ENCODE measurements around the gene TBC1D14. TPM values are rescaled to one million over a fixed set of nuclear protein-coding genes. Genes with fewer than 3 reads are reported as not detected.

Gene TBC1D14
- total RNA-seq, 2 donors from 2014 or later, result 42.3 to 43.5 TPM

DNA sequence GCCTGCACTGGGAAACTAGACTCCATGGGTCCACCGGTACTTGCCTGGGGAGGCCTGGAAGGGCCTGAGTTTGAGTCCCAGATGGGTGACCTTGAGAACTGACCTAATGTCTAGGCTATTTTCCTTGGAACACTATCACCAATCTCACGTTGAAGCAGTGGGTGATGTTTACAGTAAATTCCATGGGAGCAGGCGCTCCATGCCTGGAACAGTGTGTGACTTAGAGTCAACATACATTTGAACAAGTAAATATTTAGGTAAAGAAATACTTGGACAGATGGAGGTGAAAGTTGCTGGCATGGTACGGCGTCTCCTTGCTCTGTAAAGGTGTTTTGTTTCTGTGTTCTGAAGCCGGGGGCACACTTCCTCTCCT is 47.5 kb downstream of the TBC1D14 start:
- TF ChIP-seq, protein P1, sequence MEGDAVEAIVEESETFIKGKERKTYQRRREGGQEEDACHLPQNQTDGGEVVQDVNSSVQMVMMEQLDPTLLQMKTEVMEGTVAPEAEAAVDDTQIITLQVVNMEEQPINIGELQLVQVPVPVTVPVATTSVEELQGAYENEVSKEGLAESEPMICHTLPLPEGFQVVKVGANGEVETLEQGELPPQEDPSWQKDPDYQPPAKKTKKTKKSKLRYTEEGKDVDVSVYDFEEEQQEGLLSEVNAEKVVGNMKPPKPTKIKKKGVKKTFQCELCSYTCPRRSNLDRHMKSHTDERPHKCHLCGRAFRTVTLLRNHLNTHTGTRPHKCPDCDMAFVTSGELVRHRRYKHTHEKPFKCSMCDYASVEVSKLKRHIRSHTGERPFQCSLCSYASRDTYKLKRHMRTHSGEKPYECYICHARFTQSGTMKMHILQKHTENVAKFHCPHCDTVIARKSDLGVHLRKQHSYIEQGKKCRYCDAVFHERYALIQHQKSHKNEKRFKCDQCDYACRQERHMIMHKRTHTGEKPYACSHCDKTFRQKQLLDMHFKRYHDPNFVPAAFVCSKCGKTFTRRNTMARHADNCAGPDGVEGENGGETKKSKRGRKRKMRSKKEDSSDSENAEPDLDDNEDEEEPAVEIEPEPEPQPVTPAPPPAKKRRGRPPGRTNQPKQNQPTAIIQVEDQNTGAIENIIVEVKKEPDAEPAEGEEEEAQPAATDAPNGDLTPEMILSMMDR (conservative IDR thresholded peaks at IDR 0.05), result no peak
- H3K4me1 Mint-ChIP-seq, result peaks cover 23% of the 10 kb centered on the region

DNA sequence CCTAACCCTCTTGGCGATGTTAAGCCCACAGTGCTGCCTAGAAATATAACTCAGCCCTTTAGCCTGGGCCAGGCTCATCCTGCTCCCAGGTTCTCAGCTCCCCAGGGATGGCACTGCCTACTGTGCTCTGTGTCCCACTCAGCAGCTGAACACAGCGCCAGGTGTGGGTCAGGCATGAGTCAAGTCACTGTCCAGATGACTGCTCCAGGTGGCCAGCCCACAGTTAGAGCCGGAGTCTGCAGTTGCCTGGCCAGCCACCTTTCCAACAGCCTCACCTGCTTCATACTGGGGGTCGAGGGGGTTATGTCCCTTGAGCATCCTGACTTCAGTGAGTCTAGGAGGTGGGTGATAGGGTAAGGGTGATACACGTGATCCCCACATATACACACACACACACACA is 48.4 kb downstream of the TBC1D14 start:
- H3K27me3 ChIP-seq (ENCODE audit: control insufficient read depth, insufficient read depth, low read length, poor library complexity, severe bottlenecking), result no peaks in the 10 kb centered on the region
- H3K9me3 ChIP-seq (ENCODE audit: control insufficient read depth, low read length), result no peaks in the 10 kb centered on the region
- Mint-ChIP-seq H3K36me3 (ENCODE audit: low read depth) (no peaks in the 10 kb centered on the region), H3K4me1 (peaks cover 20% of the 10 kb centered on the region), H3K4me3 (no peak overlapping the region), H3K9me3 (no peaks in the 10 kb centered on the region), H3K27ac (no peak overlapping the region), H3K27me3 (ENCODE audit: insufficient read depth) (no peaks in the 10 kb centered on the region)
- no peak overlapping the region for H3K4me3 ChIP-seq (ENCODE audit: low read length)
- DNase-seq, result no peak
- H3K4me1 ChIP-seq (ENCODE audit: control insufficient read depth, insufficient read depth, low read length), result no peaks in the 10 kb centered on the region
- TF ChIP-seq, protein P1 (conservative IDR thresholded peaks at IDR 0.05), result no peak
- 90% methylated on average over 2 to 4 of the region's 5 CpGs for WGBS, 2 experiments (ENCODE audit: insufficient coverage in 1 of 2, insufficient read length in 1 of 2)
- no peak overlapping the region for H3K9ac ChIP-seq (ENCODE audit: extremely low read depth, low read length, poor library complexity, severe bottlenecking)
- no peak overlapping the region for H3K27ac ChIP-seq (ENCODE audit: low read depth, low read length)
- H3K36me3 ChIP-seq (ENCODE audit: control insufficient read depth, insufficient read depth, low read length), result no peaks in the 10 kb centered on the region

More for the DNA sequence above, 47.5 kb downstream of the TBC1D14 start:
- Mint-ChIP-seq H3K4me3 (no peak overlapping the region), H3K27me3 (ENCODE audit: insufficient read depth) (no peaks in the 10 kb centered on the region), H3K9me3 (no peaks in the 10 kb centered on the region), H3K36me3 (ENCODE audit: low read depth) (no peaks in the 10 kb centered on the region), H3K27ac (peak overlapping the region; percentile 39)
- no peaks in the 10 kb centered on the region for H3K27me3 ChIP-seq (ENCODE audit: control insufficient read depth, insufficient read depth, low read length, poor library complexity, severe bottlenecking)
- H3K4me3 ChIP-seq (ENCODE audit: low read length), result no peak overlapping the region
- H3K9ac ChIP-seq (ENCODE audit: extremely low read depth, low read length, poor library complexity, severe bottlenecking), result no peak overlapping the region
- no peaks in the 10 kb centered on the region for H3K36me3 ChIP-seq (ENCODE audit: control insufficient read depth, insufficient read depth, low read length)
- no peak for DNase-seq
- WGBS, 2 experiments (ENCODE audit: insufficient coverage in 1 of 2, insufficient read length in 1 of 2), result 96% methylated on average over 3 to 6 of the region's 6 CpGs
- no peaks in the 10 kb centered on the region for H3K9me3 ChIP-seq (ENCODE audit: control insufficient read depth, low read length)
- H3K27ac ChIP-seq (ENCODE audit: low read depth, low read length), result no peak overlapping the region
- peaks cover 4% of the 10 kb centered on the region for H3K4me1 ChIP-seq (ENCODE audit: control insufficient read depth, insufficient read depth, low read length)

- no peak overlapping the region for H3K4me3 Mint-ChIP-seq
- H3K27ac Mint-ChIP-seq, result peak overlapping the region; percentile 48
- peaks cover 18% of the 10 kb centered on the region for H3K4me1 Mint-ChIP-seq
Measured at GRCh38 chr4:6959261-6959660, 49.6 kb downstream of the TBC1D14 start.

More at GRCh38 chr4:6959261-6959660, 49.6 kb downstream of the TBC1D14 start:
- 88 to 100% methylated on average over 1 to 5 of the region's 5 CpGs for WGBS, 2 experiments (ENCODE audit: insufficient coverage in 1 of 2, insufficient read length in 1 of 2)
- no peak for DNase-seq
- H3K4me3 ChIP-seq (ENCODE audit: low read length), result no peak overlapping the region
- no peaks in the 10 kb centered on the region for H3K9me3 ChIP-seq (ENCODE audit: control insufficient read depth, low read length)
- no peaks in the 10 kb centered on the region for H3K36me3 Mint-ChIP-seq (ENCODE audit: low read depth)
- TF ChIP-seq, protein P1 (conservative IDR thresholded peaks at IDR 0.05), result no peak
- no peaks in the 10 kb centered on the region for H3K27me3 Mint-ChIP-seq (ENCODE audit: insufficient read depth)
- no peak overlapping the region for H3K27ac ChIP-seq (ENCODE audit: low read depth, low read length)
- no peaks in the 10 kb centered on the region for H3K9me3 Mint-ChIP-seq
- H3K4me1 ChIP-seq (ENCODE audit: control insufficient read depth, insufficient read depth, low read length), result no peaks in the 10 kb centered on the region
- H3K9ac ChIP-seq (ENCODE audit: extremely low read depth, low read length, poor library complexity, severe bottlenecking), result no peak overlapping the region
- H3K36me3 ChIP-seq (ENCODE audit: control insufficient read depth, insufficient read depth, low read length), result no peaks in the 10 kb centered on the region
- no peaks in the 10 kb centered on the region for H3K27me3 ChIP-seq (ENCODE audit: control insufficient read depth, insufficient read depth, low read length, poor library complexity, severe bottlenecking)

All from endodermal cell (in vitro differentiated cells).